Epidermal melanocyte (primary cell): Measurements from ENCODE around the gene OPCML.

Source experiments
- DNase-seq: peaks from one replicate; pipeline ENCODE4 v3.0.0; 2011; ENCODE audit warnings: low spot score; ENCODE audit not compliant: insufficient read length

The OPCML gene

DNA sequence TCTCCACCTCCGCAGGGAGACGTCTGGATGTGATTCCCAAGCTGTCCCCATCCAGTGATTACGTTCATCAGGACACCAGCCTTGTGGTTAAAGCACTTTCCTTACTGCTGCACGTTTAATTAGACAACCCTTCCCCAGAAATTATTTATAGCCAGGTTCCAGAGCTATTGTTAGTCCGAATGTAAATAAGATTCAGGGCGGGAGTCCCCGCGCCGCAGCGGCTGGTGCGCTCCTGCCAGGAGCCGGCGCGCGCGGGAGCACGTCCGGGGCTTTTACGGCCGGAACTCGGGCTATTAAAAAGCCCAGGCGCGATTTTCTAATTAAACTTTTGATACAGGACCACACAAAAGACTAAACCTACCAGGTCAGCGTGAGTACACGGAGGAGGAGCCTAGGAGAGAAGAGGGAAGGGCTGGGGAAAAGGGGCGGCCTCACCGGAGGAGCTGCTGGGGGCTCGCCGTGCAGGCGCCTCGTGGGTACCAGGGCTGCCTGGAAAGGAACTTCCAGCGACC, 538.3 kb downstream of the OPCML start:
- no peak for DNase-seq

DNA sequence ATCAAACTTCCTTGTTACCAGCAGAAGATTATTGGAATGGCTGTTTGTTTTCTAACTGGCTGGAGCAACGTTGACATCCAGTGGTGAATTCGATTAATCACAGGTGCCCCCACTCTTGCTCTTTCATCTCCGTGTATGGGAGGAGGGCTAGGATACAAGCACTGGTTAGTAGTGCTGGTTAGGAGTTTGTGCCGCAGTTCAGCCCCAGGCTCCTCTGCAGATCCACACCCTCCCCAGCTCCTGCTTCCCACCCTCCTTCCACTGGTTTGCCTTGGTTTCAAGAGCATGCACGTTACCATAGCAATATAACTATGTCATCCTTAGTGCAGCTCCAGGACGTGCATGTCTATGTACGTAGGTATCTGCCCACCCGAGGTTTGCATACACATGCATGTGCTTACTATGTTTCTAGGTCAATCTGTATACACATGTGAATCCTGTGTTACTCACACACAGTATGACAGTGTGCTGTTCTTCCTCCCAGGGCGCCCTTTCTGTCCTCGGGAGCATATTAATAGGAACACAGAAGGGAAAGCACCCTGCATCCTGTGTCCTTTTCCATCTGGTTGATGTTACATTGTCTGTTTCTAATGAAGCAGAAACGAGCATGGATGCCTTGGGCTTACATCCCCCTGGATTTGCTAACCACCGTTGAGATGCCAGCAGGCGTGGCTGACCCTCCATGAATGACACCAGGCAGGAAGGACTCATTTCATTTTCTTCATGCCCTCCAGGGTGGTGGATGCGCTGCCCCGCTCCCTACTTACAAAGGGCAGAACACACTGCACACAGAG, 539.3 kb downstream of the OPCML start:
- DNase-seq: no peak

DNA sequence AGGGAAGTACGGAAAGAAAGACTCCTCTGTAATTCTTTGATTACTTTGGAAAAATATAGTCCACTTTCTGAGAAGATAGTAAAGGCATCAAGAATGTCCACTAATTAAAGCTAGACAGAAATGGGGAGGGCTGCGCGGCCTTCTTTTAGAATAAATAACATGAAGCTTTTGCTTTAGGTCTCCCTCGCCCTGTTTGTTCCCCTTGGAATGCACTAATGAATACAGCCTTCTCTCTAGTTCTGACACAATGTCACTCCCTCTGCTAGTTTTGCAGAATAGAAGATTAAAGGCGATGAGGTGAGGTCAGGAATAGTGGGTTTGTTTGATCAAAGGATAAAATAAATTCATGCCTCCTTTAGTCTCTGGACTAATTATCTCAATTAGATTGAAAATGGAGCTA, 543.9 kb downstream of the OPCML start:
- no peak for DNase-seq

GRCh38 chr11:132987936-132988335, 544.4 kb downstream of the OPCML start:
- DNase-seq: no peak

GRCh38 chr11:132983641-132983978, 548.7 kb downstream of the OPCML start:
- no peak for DNase-seq

DNA sequence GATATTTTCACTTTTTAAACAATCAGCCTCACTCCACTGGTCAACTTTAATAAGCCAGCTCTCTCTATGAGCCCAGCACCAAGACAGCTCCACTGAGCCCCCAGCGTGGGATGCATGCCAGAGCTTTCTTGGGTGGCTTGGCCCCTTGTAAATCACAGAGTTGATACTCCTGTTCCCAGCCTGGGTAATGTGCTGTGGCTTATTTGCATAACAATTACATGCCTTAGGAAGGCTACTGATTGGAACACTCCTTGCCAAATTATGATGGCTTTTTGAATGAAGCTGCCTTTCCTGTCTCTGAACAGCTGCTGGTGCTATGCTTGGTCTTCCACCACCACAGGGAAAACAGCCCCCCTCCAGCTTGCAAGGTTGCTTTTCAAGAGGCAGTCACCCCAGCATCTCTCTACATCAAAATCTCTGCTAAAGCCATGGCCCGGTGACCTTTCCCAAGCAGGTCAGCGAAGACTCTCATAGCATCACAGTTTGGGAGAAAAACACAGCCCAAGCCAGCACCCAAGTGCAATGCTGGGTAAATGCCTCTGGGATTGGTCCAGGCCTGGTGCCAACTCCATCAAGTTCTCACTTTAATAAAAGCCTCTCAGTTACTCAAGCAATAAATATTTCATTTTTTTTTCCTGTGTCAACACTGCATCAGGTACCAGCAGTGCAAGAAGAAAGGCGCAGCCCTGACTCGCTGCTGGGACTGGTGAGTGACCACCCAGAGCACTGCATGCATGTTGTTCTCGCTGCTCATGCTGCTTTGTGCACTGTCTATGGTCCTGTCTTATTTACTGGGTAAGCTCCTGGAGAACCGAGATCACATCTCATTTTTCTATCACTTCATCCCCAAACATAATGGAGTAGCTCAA, 549.3 kb downstream of the OPCML start:
- no peak for DNase-seq

- no peak for DNase-seq
Observed at GRCh38 chr11:132981131-132981956, 551.0 kb downstream of the OPCML start.

GRCh38 chr11:132980670-132981069, 551.6 kb downstream of the OPCML start:
- DNase-seq: no peak

GRCh38 chr11:132977746-132978145, 554.6 kb downstream of the OPCML start:
- DNase-seq: no peak

DNA sequence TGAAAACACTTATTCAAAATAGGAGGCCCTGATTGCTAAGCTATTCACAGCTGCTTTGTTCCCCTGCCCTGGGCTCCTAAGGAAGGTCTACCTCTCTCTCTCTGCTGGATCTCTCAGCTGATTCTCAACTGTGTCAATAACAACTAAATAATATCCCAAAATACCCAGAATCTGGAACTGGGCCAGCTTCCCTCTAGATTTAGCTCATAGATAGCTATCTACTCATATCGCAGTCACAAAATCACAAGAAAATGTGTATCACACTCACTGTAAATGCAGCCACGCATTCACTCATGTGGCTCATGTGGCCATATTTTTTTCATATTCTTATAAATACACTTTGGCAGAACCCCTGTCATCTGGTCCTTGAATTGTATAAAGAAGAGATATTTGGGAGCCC, 555.1 kb downstream of the OPCML start:
- no peak for DNase-seq

DNA sequence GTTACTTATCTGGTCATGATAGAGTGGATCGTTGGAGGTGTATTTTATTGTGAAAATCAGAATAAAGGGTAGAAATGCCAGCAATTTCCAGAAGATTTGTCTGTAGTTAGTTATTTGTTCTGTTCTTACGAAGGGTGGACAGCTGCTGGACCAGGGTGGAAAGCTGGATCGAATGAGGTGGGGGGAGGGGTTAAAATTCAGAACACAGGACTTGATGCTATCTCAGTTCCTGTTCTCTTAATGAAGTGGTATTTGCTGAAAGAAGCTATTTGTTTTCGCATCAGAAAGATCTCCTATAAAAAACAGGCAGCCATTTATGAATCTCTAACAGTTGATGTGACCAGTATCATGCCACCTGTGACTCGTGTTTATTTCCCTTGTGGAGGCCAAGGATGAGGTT, 556.2 kb downstream of the OPCML start:
- no peak for DNase-seq

- no peak for DNase-seq
Observed at GRCh38 chr11:132973686-132974085, 558.6 kb downstream of the OPCML start.

DNA sequence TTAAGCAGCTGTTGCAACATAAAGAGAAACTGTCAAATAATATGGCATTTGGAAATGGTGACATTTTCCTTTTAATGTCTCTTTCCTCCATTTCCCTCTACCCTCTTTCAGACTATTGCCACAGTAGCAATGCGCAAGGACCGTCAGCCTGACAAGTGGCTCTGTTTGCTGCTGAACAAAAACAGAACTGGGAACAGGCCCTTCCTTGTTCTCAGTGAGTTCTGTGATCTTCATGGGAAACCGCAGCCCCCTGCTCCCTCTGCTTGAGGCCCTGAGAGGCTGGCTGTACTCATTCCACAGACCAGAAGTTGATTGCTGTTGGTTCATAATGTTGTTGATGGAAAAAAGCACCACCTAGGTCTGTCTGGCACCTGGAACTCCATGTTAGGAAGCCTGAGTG, 559.7 kb downstream of the OPCML start:
- DNase-seq: peak; percentile 39

DNA sequence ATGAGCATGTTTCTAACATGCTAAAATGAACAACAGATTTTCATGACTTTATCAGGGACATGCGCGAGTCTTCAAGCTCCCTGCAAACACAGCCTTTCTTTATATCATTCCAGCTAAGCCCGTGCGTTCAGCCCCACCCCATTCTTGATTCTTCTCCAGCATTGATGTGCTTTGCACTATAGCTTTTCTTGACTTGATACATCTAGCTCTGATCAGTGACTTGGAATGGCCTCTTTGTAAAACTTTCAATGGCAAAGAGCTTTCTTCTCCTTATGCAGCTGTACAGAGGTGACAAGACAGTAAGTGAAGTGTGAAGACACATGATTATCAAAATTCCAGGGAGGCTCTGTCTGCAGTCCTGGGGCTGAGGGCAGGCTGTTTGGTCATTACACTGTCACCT, 561.0 kb downstream of the OPCML start:
- no peak for DNase-seq

- DNase-seq: no peak
Observed at GRCh38 chr11:132969892-132970291, 562.4 kb downstream of the OPCML start.

GRCh38 chr11:132962041-132962440, 570.3 kb downstream of the OPCML start:
- DNase-seq: no peak

- no peak for DNase-seq
Observed at GRCh38 chr11:132961453-132961852, 570.8 kb downstream of the OPCML start.

GRCh38 chr11:132960273-132961078, 571.8 kb downstream of the OPCML start:
- DNase-seq: no peak

DNA sequence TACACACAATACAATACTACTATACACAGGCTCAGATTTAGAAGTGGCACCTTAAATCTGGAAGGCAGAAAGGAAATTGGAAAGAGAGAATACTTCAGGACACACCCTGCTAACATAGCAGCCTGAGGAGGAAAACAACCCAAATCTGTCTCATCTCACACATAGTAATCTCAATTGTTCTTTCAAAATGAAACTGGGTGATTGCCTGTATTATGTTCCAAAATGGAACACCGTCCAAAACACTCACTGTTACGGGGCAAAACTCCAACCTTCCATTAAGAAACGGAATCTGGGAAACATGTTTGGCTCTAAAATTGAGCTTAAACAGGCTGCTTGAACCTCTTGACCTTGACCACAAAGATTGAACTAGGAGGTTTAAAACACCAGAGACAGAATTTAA, 572.6 kb downstream of the OPCML start:
- DNase-seq: no peak

DNA sequence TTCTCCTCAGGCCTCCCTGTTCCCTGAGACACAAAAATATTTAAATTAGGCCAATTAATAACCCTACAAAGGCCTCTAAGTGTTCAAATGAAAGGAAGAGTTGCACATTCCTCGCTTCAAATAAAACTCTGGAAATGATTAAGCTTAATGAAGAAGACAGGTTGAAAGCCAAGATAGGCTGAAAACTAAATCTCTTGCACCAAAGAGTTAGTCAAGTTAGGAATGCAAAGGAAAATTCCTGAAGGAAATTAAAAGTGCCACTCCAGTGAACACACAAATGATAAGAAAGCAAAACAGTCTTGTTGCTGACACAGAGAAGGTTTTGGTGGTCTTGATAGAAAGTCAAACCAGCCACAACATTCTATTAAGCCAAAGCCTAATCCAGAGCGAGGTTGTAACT, 574.4 kb downstream of the OPCML start:
- DNase-seq: no peak

DNA sequence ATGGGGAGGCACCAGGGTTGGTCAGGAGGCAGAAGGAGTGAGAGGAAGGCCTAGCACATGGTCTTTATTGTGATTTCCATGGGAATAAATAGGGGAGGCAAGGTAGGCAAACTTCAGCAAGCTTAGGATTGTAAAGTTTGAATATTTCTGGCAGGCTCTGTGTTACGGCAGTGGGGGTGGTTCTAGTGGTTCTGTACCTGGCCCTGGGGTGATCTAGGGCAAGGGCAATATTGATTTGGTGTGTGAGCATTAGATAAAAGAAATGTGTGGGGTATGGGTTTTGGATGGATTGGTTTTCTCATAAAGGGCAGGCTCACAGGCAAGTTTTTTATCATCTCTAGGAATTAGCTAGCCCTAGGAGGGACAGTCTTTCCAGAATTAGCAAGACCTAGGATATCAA, 584.0 kb downstream of the OPCML start:
- DNase-seq: no peak
